HG03108 (cell line): ENCODE measurements around the gene BTG1.
A peak's percentile ranks its signal among the peaks of the same experiment; 100 is the strongest.

Experiments used
- ATAC-seq: cut with Tn5 transposase; IDR thresholded peaks from one replicate; pipeline ENCODE4 v1.9.1; 2021; ENCODE audit warnings: moderate library complexity; ENCODE audit not compliant: unreplicated experiment

The BTG1 gene

GRCh38 chr12:92105110-92105509, 40.5 kb downstream of the BTG1 start:
- no peak for ATAC-seq

DNA sequence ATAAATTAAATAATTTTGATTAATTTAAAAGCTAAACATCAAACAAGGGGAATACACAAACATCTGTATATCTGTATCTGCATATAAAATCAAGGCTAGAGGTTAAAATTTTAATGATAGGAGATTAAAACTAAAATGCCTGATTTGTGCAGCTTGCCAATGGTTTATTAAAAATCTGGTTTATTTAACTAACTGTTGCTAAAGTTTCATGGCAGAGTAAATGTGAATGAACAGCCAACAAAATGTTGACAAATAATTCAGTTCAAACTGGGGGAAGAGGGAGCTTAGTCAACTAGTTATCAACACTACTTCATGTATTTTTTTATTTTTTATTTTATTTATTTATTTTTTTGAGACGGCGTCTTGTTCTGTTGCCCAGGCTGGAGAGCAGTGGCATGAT, 43.0 kb downstream of the BTG1 start:
- no peak for ATAC-seq

GRCh38 chr12:92098594-92099380, 46.9 kb downstream of the BTG1 start:
- no peak for ATAC-seq

DNA sequence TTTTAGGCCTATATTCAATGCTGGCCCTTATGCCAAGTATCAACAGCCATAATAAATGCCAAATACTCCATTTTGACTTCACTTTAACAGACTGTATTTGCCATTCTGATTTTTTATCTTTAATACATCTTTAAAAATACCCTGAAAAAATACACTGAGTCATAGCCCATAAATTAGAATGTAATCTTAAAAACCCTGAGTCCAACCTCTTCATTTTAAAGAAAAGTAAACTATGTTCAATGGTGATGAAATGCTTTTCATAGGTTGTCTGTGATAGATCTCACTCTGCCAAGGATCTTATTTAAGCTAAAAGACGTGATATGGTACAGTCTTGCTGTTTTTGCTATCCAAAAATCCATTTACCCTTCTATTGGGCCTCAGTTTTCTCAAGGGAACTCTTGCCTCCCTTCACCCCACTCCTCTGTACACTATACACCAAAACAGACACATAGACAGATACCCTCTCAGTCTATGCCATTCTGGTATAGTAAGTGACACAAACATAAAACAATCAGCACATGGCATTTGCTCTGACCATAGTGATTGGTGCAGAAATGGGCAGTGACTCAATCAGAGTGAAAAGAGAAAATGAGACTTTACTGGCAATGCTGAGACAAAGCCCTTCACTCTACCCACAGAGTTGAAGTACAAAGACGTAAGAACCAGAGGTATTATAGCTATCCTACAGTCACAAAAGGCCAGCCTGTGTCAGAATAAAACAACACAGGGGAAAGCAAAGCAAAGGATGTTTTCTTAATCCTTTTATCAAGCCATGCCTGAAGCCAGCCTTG, 49.1 kb downstream of the BTG1 start:
- no peak for ATAC-seq

DNA sequence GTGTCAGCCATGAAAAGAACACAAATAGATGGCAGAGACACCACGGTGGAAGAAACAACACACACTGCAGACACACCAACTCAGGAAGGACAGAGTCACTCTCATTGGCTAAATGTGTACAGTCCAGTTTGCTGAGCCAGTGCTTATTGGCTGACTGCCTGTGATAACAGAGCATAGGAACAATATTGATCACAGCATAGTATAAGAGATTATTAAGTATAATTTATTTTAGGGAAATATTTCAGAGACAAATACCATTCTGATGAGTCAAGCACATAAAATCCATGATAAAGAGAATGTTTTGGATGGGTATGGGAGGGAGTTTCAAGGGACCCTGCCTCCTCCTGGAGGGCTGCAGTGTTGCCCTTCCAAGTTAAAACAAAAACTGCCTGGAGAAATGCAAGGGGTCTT, 50.9 kb downstream of the BTG1 start:
- ATAC-seq, result no peak

DNA sequence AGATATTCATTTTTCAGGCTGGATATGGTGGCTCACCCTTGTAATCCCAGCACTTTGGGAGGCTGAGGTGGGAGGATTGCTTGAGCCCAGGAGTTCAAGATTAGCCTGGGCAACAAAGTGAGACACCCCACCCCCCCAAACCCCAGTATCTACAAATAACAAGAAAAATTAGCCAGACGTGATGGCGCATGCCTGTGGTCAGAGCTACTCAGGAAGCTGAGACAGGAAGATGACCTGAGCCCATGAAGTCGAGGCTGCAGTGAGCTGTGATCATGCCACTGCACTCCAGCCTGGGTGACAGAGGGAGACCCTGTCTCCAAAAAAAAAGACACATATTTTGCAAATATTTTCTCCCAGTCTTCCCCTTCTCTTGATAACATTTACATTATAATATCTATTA, 51.3 kb downstream of the BTG1 start:
- peak; percentile 57 for ATAC-seq
